Osteoblast (primary cell): ENCODE data around the gene SPAM1. TPM values are rescaled to one million over a fixed set of nuclear protein-coding genes. Genes with fewer than 3 reads are reported as not detected.

Experiments used
- DNase-seq: peaks from one replicate; pipeline ENCODE4 v3.0.0; 2011; ENCODE audit warnings: low spot score, mixed read lengths; ENCODE audit not compliant: insufficient read length; ENCODE audit errors: missing footprints
- H2AFZ ChIP-seq: 2 replicates; pipeline ENCODE4 v1.6.0; 2011; ENCODE audit warnings: mild to moderate bottlenecking, low read length
- H3K27ac ChIP-seq: 2 replicates; pipeline ENCODE4 v1.5.1; 2011; ENCODE audit warnings: mild to moderate bottlenecking, low read depth, low read length, moderate library complexity
- H3K27me3 ChIP-seq: 2 replicates; pipeline ENCODE4 v1.6.0; 2012; ENCODE audit warnings: mild to moderate bottlenecking, control low read depth, inconsistent platforms, low read length, moderate library complexity; ENCODE audit not compliant: insufficient read depth
- H3K36me3 ChIP-seq: 2 replicates; pipeline ENCODE4 v1.5.1; 2011; ENCODE audit warnings: mild to moderate bottlenecking, low read length, control low read depth, moderate library complexity; ENCODE audit not compliant: insufficient read depth
- H3K4me1 ChIP-seq: 2 replicates; pipeline ENCODE4 v1.5.1; 2011; ENCODE audit warnings: mild to moderate bottlenecking, low read length, control low read depth, moderate library complexity; ENCODE audit not compliant: insufficient read depth
- H3K4me2 ChIP-seq: 2 replicates; pipeline ENCODE4 v1.6.0; 2011; ENCODE audit warnings: mild to moderate bottlenecking, low read length; ENCODE audit not compliant: insufficient read depth
- H3K4me3 ChIP-seq: fragments of 200-600 bp; sonication (generic); 3 replicates; pipeline ENCODE4 v1.5.1; 2012; ENCODE audit warnings: mild to moderate bottlenecking, low read length, inconsistent platforms; ENCODE audit not compliant: insufficient read depth
- H3K79me2 ChIP-seq: 2 replicates; pipeline ENCODE4 v1.6.0; 2012; ENCODE audit warnings: mild to moderate bottlenecking, low read length, control low read depth, inconsistent platforms; ENCODE audit not compliant: insufficient read depth
- H3K9me3 ChIP-seq: 2 replicates; pipeline ENCODE4 v1.5.1; 2011; ENCODE audit warnings: low read depth, low read length, control low read depth
- H4K20me1 ChIP-seq: 2 replicates; pipeline ENCODE4 v1.6.0; 2012; ENCODE audit warnings: mild to moderate bottlenecking, low read length, control low read depth; ENCODE audit not compliant: insufficient read depth
- total RNA-seq: library from RNA; depleted of rRNA; stranded (reverse); fragments of >200 nt; gene quantifications from 2 replicates; pipeline ENCODE4 v1.2.3, GENCODE V29; 2012
- TF ChIP-seq, protein P1 (sequence below): IDR thresholded peaks from 2 replicates; pipeline ENCODE4 v1.5.1; 2011; ENCODE audit warnings: mild to moderate bottlenecking, low read depth, low read length, moderate library complexity; ENCODE audit errors: extremely low read depth

SPAM1 gene
- total RNA-seq, 1 donor: not detected

DNA sequence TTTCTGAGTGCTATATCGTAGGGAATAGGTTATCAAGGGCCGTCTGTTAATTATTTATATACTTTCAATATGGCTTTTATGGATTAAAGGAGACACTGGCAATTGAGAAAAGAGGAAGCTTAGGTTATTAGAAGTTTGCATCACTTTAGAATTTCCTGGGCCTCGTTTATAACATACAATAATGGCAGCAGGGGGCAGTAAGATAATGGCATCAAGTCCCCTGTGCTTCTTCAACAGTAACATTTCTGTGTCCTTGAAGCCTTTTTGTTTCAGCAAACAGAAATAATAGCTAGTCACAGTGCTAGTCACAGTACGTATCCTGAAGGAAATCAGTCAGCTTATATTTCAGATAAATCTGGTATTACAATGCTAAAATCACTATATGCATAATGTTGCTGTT, 41.9 kb downstream of the SPAM1 start:
- Histone ChIP-seq H2AFZ (no peak overlapping the region), H3K36me3 (no peaks in the 10 kb centered on the region), H3K4me2 (no peak overlapping the region), H3K79me2 (no peaks in the 10 kb centered on the region), H4K20me1 (no peaks in the 10 kb centered on the region), H3K27ac (no peak overlapping the region), H3K4me1 (no peaks in the 10 kb centered on the region), H3K4me3 (no peak overlapping the region), H3K27me3 (no peaks in the 10 kb centered on the region), H3K9me3 (no peaks in the 10 kb centered on the region)
- DNase-seq: no peak
- TF ChIP-seq, protein P1, sequence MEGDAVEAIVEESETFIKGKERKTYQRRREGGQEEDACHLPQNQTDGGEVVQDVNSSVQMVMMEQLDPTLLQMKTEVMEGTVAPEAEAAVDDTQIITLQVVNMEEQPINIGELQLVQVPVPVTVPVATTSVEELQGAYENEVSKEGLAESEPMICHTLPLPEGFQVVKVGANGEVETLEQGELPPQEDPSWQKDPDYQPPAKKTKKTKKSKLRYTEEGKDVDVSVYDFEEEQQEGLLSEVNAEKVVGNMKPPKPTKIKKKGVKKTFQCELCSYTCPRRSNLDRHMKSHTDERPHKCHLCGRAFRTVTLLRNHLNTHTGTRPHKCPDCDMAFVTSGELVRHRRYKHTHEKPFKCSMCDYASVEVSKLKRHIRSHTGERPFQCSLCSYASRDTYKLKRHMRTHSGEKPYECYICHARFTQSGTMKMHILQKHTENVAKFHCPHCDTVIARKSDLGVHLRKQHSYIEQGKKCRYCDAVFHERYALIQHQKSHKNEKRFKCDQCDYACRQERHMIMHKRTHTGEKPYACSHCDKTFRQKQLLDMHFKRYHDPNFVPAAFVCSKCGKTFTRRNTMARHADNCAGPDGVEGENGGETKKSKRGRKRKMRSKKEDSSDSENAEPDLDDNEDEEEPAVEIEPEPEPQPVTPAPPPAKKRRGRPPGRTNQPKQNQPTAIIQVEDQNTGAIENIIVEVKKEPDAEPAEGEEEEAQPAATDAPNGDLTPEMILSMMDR: no peak

DNA sequence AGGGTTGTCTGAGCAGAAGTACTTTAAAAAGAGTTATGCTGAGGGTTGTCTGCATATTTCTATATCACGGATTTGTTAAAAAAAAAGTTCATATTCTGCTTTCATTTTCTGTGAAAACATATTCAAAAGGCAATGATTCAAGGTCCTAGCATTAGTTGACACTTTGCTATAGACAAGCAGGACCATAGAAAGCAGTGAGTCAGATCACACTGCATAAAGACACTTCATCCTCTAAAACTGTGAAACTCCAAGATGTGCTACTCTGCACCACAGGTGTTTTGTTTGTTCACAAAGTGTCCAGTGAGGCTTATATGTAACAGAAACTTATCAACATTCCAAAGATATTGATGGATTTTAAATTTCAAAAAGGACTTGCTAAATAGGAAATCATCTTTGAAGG, 47.0 kb downstream of the SPAM1 start:
- TF ChIP-seq, protein P1: no peak
- Histone ChIP-seq H3K27ac (no peak overlapping the region), H3K27me3 (no peaks in the 10 kb centered on the region), H2AFZ (no peak overlapping the region), H3K4me2 (no peak overlapping the region), H3K79me2 (no peaks in the 10 kb centered on the region), H3K36me3 (no peaks in the 10 kb centered on the region), H3K9me3 (no peaks in the 10 kb centered on the region), H3K4me3 (no peak overlapping the region), H3K4me1 (no peaks in the 10 kb centered on the region), H4K20me1 (no peaks in the 10 kb centered on the region)
- DNase-seq: no peak

DNA sequence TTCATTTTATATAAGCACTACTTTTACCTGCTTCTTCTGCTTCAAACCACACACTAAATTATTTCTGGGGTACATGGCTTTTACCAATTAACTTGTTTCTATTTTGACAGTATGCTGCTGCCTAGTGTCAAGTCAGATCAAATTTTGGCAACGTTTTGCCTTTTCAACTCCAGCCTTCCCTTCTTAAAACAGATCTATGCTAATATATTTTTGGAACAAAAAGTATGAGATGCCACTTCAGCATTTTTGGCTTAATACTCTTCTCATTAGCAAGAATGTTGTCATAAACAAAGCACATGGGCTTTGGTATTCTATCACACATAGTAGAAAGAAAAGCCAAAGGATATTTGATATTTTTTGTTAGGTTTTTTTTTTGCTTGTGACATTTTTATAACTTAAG, 47.8 kb downstream of the SPAM1 start:
- TF ChIP-seq, protein P1: no peak
- no peaks in the 10 kb centered on the region for H3K9me3 ChIP-seq
- no peaks in the 10 kb centered on the region for H3K79me2 ChIP-seq
- H3K27me3 ChIP-seq: no peaks in the 10 kb centered on the region
- H3K4me1 ChIP-seq: no peaks in the 10 kb centered on the region
- H2AFZ ChIP-seq: no peak overlapping the region
- H3K4me2 ChIP-seq: no peak overlapping the region
- H4K20me1 ChIP-seq: no peaks in the 10 kb centered on the region
- no peak overlapping the region for H3K27ac ChIP-seq
- no peak overlapping the region for H3K4me3 ChIP-seq
- H3K36me3 ChIP-seq: no peaks in the 10 kb centered on the region
- no peak for DNase-seq

DNA sequence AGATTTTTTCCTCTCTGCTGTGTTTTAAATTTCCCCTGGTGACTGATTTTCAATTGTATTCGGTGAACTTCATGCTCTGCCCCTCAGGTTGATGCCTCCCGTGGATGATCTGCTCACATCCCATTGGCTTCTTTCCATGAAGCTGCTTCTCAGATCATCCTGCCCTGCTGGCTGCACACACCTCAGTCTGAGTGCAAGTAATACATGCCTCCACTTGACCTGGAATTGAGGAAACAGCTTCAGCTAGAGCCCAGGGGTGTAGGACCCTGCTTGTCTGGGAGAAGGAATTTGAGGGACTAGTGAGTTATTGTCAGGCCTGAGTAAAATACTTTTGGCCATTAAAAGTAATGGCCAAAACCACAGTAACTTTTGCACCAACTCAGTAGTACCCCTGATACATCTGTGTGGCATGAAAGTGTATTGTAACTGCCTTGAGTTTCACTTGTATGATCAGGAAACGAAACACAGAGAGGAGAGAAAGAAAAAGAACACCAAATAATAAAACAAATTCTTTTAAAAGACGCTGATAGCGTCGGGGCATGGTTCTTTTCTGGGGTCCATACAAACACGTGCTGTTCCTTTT, 49.4 kb downstream of the SPAM1 start:
- no peak overlapping the region for H3K4me3 ChIP-seq
- H3K27ac ChIP-seq: no peak overlapping the region
- no peaks in the 10 kb centered on the region for H3K79me2 ChIP-seq
- no peak overlapping the region for H2AFZ ChIP-seq
- no peaks in the 10 kb centered on the region for H4K20me1 ChIP-seq
- H3K4me1 ChIP-seq: no peaks in the 10 kb centered on the region
- no peaks in the 10 kb centered on the region for H3K9me3 ChIP-seq
- no peaks in the 10 kb centered on the region for H3K27me3 ChIP-seq
- TF ChIP-seq, protein P1: no peak
- no peaks in the 10 kb centered on the region for H3K36me3 ChIP-seq
- no peak for DNase-seq
- H3K4me2 ChIP-seq: no peak overlapping the region
